ENCODE measurements around the gene NAV2. TPM values are rescaled to one million over a fixed set of nuclear protein-coding genes. Genes with fewer than 3 reads are reported as not detected.

Gene NAV2
- total RNA-seq, 1 experiment from 2014 or later = 46.3 TPM

GRCh38 chr11:19864141-19865140, 151.8 kb downstream of the NAV2 start:
- TF ChIP-seq CTCF (conservative IDR thresholded peaks at IDR 0.05) = no peak
- Histone ChIP-seq H2AK5ac (ENCODE audit: insufficient read length, low read length) (no peak overlapping the region), H3K14ac (ENCODE audit: insufficient read depth, low read length) (peak overlapping the region; percentile 70), H2BK120ac (ENCODE audit: low read depth, low read length, poor library complexity, severe bottlenecking) (no peak overlapping the region), H4K91ac (ENCODE audit: insufficient read length, low read depth, low read length) (no peak overlapping the region), H2BK15ac (ENCODE audit: low read depth, low read length) (no peak overlapping the region), H2AFZ (ENCODE audit: low read length) (no peak overlapping the region), H2BK5ac (ENCODE audit: insufficient read length, low read length) (no peak overlapping the region), H4K20me1 (ENCODE audit: control insufficient read depth, insufficient read depth, insufficient read length) (no peaks in the 10 kb centered on the region), H3K18ac (ENCODE audit: insufficient read length, low read depth, low read length) (peak overlapping the region; percentile 82), H3K4me1 (ENCODE audit: insufficient read depth, low read length) (peaks cover 15% of the 10 kb centered on the region), H3K23ac (ENCODE audit: insufficient read length, low read depth, low read length) (no peak overlapping the region), H4K8ac (replicated peaks; ENCODE audit: insufficient read length, low read depth, low read length) (no peak overlapping the region), H2BK12ac (ENCODE audit: insufficient read length, low read depth, low read length) (no peak overlapping the region), H3K23me2 (ENCODE audit: insufficient read length, low read depth, low read length, poor library complexity, severe bottlenecking) (no peaks in the 10 kb centered on the region), H3K4me2 (ENCODE audit: insufficient read depth, insufficient read length, low read length) (no peak overlapping the region), H3K79me1 (ENCODE audit: insufficient read depth, low read depth, low read length, poor library complexity, severe bottlenecking) (no peaks in the 10 kb centered on the region), H3K27me3 (ENCODE audit: insufficient read depth, low read length) (no peaks in the 10 kb centered on the region), H3T11ph (ENCODE audit: low read length) (no peak overlapping the region), H3K9me3 (ENCODE audit: control insufficient read depth, low read depth, low read length) (no peaks in the 10 kb centered on the region), H4K5ac (ENCODE audit: insufficient read length, low read depth, low read length) (no peak overlapping the region), H3K56ac (ENCODE audit: insufficient read length, low read depth, low read length) (no peak overlapping the region), H3K79me2 (ENCODE audit: insufficient read depth, low read length) (no peaks in the 10 kb centered on the region), H3K9ac (ENCODE audit: extremely low read depth, insufficient read length, low read length) (no peak overlapping the region), H3K27ac (ENCODE audit: insufficient read length, low read depth, low read length) (no peak overlapping the region), H3K4ac (ENCODE audit: low read depth, low read length) (no peak overlapping the region), H2BK20ac (ENCODE audit: low read depth, low read length, poor library complexity, severe bottlenecking) (no peak overlapping the region)
- no peak for DNase-seq
- Mint-ChIP-seq H3K4me3 (no peak overlapping the region), H3K9me3 (no peaks in the 10 kb centered on the region; a peak in 1 of 5 replicates), H3K36me3 (ENCODE audit: insufficient read depth in 1 of 3, low read depth in 3 of 3) (peaks cover 4 to 6% (median 5%) of the 10 kb centered on the region in 3 experiments; a peak in 5 of 7 replicates), H3K4me1 (peaks cover 37 to 45% of the 10 kb centered on the region in 2 experiments), H3K27me3 (ENCODE audit: low read depth) (no peaks in the 10 kb centered on the region), H3K27ac (0 out of 7 replicates have a peak overlapping the region, but pooled peaks of 1 of the 3 experiments have one; percentile 33)
- WGBS (ENCODE audit: extremely low coverage, insufficient read length, low lambda C conversion rate) = no CpG with 5 or more reads among the region's 6 CpGs
